Esophagus muscularis mucosa (tissue), 4 donors: ENCODE measurements around the gene NR3C2. TPM values are rescaled to one million over a fixed set of nuclear protein-coding genes. Genes with fewer than 3 reads are reported as not detected.

Experiments used
- DNase-seq: peaks from one replicate; pipeline ENCODE4 v3.0.0-alpha.2; 2017; ENCODE audit errors: extremely low spot score
- H3K27ac ChIP-seq, 4 donors: fragments of 200-600 bp; sonication (generic); replicated peaks in 1 of 4; 1 replicate in 3 of 4; 2 replicates in 1 of 4; pipeline ENCODE4 v1.5.1; 2016 to 2019; ENCODE audit warnings: mild to moderate bottlenecking in 1 of 4
- H3K27me3 ChIP-seq, 4 donors: fragments of 200-600 bp; sonication (generic); one replicate each; pipeline versions ENCODE4 v1.5.1 to v1.6.0; 2016 to 2019
- H3K36me3 ChIP-seq, 4 donors: fragments of 200-600 bp; sonication (generic); one replicate each; pipeline ENCODE4 v1.5.1; 2016 to 2019
- H3K4me1 ChIP-seq, 4 donors: fragments of 200-600 bp; sonication (generic); one replicate each; pipeline ENCODE4 v1.5.1; 2016 to 2019
- H3K4me3 ChIP-seq, 4 donors: fragments of 200-600 bp; sonication (generic); 1 replicate in 2 of 4; 2 replicates in 2 of 4; pipeline ENCODE4 v1.5.1; 2016 to 2019; ENCODE audit warnings: mild to moderate bottlenecking in 4 of 4, moderate library complexity in 1 of 4
- H3K9me3 ChIP-seq, 4 donors: fragments of 200-600 bp; sonication (generic); 1 replicate in 3 of 4; 2 replicates in 1 of 4; pipeline ENCODE4 v1.5.1; 2016 to 2019
- EP300 ChIP-seq: sonication (generic); formaldehyde crosslinking; IDR thresholded peaks from one replicate; pipeline ENCODE4 v1.6.1; 2017; ENCODE audit warnings: antibody characterized with exemption
- POLR2A ChIP-seq: fragments of 450-650 bp; IDR thresholded peaks from one replicate; pipeline ENCODE4 v1.6.1; 2017; ENCODE audit warnings: antibody characterized with exemption, moderate library complexity, mild to moderate bottlenecking, low read depth
- POLR2AphosphoS5 ChIP-seq, 2 donors: sonication (generic); formaldehyde crosslinking; IDR thresholded peaks; one replicate each; pipeline ENCODE4 v1.6.1; 2017; ENCODE audit warnings: antibody characterized with exemption in 2 of 2
- WGBS: methylation state at CpG from one replicate; pipeline ENCODE4 v1.1.5; 2018; 5-methylcytosine and 5-hydroxymethylcytosine counted together
- intact Hi-C: fragments of 100-400 bp; cut with DNase I; formaldehyde crosslinking; loops from one replicate; pipeline ENCODE4 v1.15.1; 2023
- total RNA-seq, 4 donors: library from RNA; depleted of rRNA; stranded (reverse); fragments of >200 nt; gene quantifications; one replicate each; pipeline versions ENCODE4 v1.1.0 to v1.2.1, GENCODE V29; 2016
- TF ChIP-seq, protein P1 (sequence below), 3 experiments: fragments of 200-600 bp in 2 of 3; fragments of 450-650 bp in 1 of 3; sonication (generic) in 2 of 3; IDR thresholded peaks; one replicate each; pipeline ENCODE4 v1.5.1; 2017 to 2019; ENCODE audit warnings: antibody characterized with exemption in 3 of 3, mild to moderate bottlenecking in 2 of 3, moderate library complexity in 1 of 3

NR3C2 gene
- total RNA-seq, 4 donors from 2014 or later, result 10.0 to 14.6 (median 12.1) TPM

DNA sequence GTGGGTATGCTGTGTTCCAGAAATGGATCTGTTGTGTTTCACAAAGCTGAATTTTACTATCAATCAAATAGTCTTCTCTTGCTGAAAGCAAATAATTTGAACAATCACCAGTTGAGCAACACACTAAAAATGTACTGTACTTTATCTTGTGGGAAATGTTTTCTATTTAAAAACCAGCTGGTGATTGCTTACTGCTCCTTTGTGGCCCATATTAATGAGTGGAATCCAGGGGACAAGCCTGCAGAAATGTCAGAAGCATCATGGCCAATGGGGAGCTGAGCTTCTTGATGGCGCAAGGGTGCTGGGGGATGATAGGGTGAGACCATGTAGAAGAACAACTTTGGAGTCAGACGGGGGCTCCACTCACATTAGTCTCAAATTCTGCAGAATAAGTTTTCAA lies 364.2 kb downstream of the NR3C2 start:
- Histone ChIP-seq H3K4me1 (peaks cover 0 to 3% (median 0%) of the 10 kb centered on the region in 4 donors), H3K36me3 (peaks cover 61 to 92% (median 74%) of the 10 kb centered on the region in 4 donors), H3K4me3 (no peak overlapping the region), H3K27me3 (no peaks in the 10 kb centered on the region), H3K27ac (no peak overlapping the region), H3K9me3 (peaks cover 0 to 11% (median 4%) of the 10 kb centered on the region in 4 donors)
- no peak for DNase-seq
- 96% methylated on average over 2 of the region's 2 CpGs for WGBS
- TF ChIP-seq EP300 (no peak), POLR2AphosphoS5 (IDR thresholded peaks at IDR 0.05) (no peak), POLR2A (no peak)
- TF ChIP-seq, protein P1, sequence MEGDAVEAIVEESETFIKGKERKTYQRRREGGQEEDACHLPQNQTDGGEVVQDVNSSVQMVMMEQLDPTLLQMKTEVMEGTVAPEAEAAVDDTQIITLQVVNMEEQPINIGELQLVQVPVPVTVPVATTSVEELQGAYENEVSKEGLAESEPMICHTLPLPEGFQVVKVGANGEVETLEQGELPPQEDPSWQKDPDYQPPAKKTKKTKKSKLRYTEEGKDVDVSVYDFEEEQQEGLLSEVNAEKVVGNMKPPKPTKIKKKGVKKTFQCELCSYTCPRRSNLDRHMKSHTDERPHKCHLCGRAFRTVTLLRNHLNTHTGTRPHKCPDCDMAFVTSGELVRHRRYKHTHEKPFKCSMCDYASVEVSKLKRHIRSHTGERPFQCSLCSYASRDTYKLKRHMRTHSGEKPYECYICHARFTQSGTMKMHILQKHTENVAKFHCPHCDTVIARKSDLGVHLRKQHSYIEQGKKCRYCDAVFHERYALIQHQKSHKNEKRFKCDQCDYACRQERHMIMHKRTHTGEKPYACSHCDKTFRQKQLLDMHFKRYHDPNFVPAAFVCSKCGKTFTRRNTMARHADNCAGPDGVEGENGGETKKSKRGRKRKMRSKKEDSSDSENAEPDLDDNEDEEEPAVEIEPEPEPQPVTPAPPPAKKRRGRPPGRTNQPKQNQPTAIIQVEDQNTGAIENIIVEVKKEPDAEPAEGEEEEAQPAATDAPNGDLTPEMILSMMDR (IDR thresholded peaks at IDR 0.05), result no peak
- intact Hi-C loops, result no loop called here

GRCh38 chr4:148077581-148077980 lies 364.6 kb downstream of the NR3C2 start:
- H3K36me3 ChIP-seq, result peaks cover 66 to 92% (median 77%) of the 10 kb centered on the region in 4 donors

GRCh38 chr4:148076964-148077363 lies 365.2 kb downstream of the NR3C2 start:
- Histone ChIP-seq H3K27me3 (no peaks in the 10 kb centered on the region), H3K27ac (no peak overlapping the region), H3K4me1 (peaks cover 0 to 3% (median 0%) of the 10 kb centered on the region in 4 donors), H3K36me3 (peaks cover 71 to 92% (median 78%) of the 10 kb centered on the region in 4 donors), H3K4me3 (no peak overlapping the region), H3K9me3 (peaks cover 0 to 11% (median 4%) of the 10 kb centered on the region in 4 donors)
- TF ChIP-seq EP300 (no peak), POLR2A (no peak), POLR2AphosphoS5 (IDR thresholded peaks at IDR 0.05) (no peak)
- TF ChIP-seq, protein P1 (IDR thresholded peaks at IDR 0.05), result no peak
- intact Hi-C loops, result no loop called here
- no peak for DNase-seq
- WGBS, result 79% methylated on average over 5 of the region's 5 CpGs

More at GRCh38 chr4:148077581-148077980, 364.6 kb downstream of the NR3C2 start:
- DNase-seq, result no peak
- Histone ChIP-seq H3K27ac (no peak overlapping the region), H3K9me3 (peaks cover 0 to 11% (median 4%) of the 10 kb centered on the region in 4 donors), H3K4me1 (peaks cover 0 to 3% (median 0%) of the 10 kb centered on the region in 4 donors), H3K4me3 (no peak overlapping the region), H3K27me3 (no peaks in the 10 kb centered on the region)
- intact Hi-C loops, result no loop called here
- WGBS, result 100% methylated on average over 1 of the region's 1 CpG
- TF ChIP-seq, protein P1 (IDR thresholded peaks at IDR 0.05), result no peak

- peaks cover 62 to 81% (median 70%) of the 10 kb centered on the region in 4 donors for H3K36me3 ChIP-seq
- WGBS, result 93% methylated on average over 3 of the region's 3 CpGs
- H3K27me3 ChIP-seq, result no peaks in the 10 kb centered on the region
- intact Hi-C loops, result no loop called here
- H3K9me3 ChIP-seq, result peaks cover 0 to 11% (median 4%) of the 10 kb centered on the region in 4 donors
- H3K4me3 ChIP-seq, result no peak overlapping the region
- no peak for TF ChIP-seq POLR2A
- TF ChIP-seq EP300, result no peak
- no peak for TF ChIP-seq POLR2AphosphoS5 (IDR thresholded peaks at IDR 0.05)
- TF ChIP-seq, protein P1 (IDR thresholded peaks at IDR 0.05), result no peak
- no peak for DNase-seq
- H3K27ac ChIP-seq, result no peak overlapping the region
- peaks cover 3 to 11% (median 4%) of the 10 kb centered on the region in 4 donors for H3K4me1 ChIP-seq
These were observed 366.8 kb downstream of the NR3C2 start for GRCh38 chr4:148075438-148075837.

DNA sequence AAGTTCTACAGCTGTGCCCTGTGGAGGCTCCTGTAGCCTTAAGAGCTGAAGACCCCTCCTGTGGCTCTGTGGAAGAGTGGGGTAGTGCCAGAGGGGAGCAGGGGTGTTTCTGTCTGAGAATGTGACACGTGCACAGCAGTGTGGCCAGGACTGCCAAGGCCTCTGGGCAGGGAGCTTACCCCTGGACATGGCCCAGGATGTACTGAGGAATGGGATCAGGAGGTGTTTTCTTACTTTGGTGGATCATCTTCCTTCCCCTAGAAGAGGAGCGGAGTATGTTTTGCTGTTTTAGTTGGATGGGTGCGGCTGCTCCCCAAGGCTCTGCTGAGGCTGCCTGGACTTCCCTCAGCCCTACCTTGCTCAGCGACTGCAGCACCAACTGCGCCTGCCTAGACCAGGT lies 367.8 kb downstream of the NR3C2 start:
- WGBS, result 90% methylated on average over 3 of the region's 5 CpGs
- Histone ChIP-seq H3K4me1 (peaks cover 10 to 19% (median 13%) of the 10 kb centered on the region in 4 donors), H3K27ac (no peak overlapping the region), H3K27me3 (no peaks in the 10 kb centered on the region), H3K9me3 (peaks cover 0 to 11% (median 4%) of the 10 kb centered on the region in 4 donors), H3K4me3 (no peak overlapping the region), H3K36me3 (peaks cover 55 to 72% (median 62%) of the 10 kb centered on the region in 4 donors)
- TF ChIP-seq EP300, result no peak
- no peak for TF ChIP-seq POLR2AphosphoS5 (IDR thresholded peaks at IDR 0.05)
- no peak for TF ChIP-seq POLR2A
- TF ChIP-seq, protein P1 (IDR thresholded peaks at IDR 0.05), result no peak
- DNase-seq, result no peak
- intact Hi-C loops, result no loop called here
